ENCODE results near the gene NPAS3. TPM values are rescaled to one million over a fixed set of nuclear protein-coding genes. Genes with fewer than 3 reads are reported as not detected.
A peak's percentile ranks its signal among the peaks of the same experiment; 100 is the strongest.

The NPAS3 gene
- total RNA-seq, 1 donor from 2014 or later: 2.5 TPM

DNA sequence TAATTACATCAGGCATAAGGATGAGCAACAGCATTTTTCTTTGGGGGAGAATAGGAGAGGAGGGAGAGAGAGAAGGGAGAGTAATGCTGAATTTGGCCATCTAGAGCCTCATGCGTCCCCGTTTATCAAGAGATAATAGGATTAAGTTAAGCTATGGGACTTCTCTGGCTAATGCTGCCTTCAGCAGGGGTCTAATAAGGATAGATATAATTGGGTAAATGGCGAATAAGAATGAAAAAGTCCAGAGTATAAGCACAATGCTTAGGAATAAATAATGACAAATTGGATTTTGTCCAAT, 542.2 kb downstream of the NPAS3 start:
- TF ChIP-seq, protein P1, sequence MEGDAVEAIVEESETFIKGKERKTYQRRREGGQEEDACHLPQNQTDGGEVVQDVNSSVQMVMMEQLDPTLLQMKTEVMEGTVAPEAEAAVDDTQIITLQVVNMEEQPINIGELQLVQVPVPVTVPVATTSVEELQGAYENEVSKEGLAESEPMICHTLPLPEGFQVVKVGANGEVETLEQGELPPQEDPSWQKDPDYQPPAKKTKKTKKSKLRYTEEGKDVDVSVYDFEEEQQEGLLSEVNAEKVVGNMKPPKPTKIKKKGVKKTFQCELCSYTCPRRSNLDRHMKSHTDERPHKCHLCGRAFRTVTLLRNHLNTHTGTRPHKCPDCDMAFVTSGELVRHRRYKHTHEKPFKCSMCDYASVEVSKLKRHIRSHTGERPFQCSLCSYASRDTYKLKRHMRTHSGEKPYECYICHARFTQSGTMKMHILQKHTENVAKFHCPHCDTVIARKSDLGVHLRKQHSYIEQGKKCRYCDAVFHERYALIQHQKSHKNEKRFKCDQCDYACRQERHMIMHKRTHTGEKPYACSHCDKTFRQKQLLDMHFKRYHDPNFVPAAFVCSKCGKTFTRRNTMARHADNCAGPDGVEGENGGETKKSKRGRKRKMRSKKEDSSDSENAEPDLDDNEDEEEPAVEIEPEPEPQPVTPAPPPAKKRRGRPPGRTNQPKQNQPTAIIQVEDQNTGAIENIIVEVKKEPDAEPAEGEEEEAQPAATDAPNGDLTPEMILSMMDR (IDR thresholded peaks at IDR 0.05; ENCODE audit: borderline replicate concordance): no peak
- no peaks in the 10 kb centered on the region for H3K36me3 ChIP-seq
- no peak overlapping the region for H3K4me3 ChIP-seq
- H3K27ac ChIP-seq (replicated peaks): no peak overlapping the region
- no peaks in the 10 kb centered on the region for H3K9me3 ChIP-seq (replicated peaks)
- intact Hi-C loops (cut with micrococcal nuclease): no loop called here
- no peak for DNase-seq
- H3K27me3 ChIP-seq (ENCODE audit: low read depth): peaks cover 6% of the 10 kb centered on the region
- H3K4me1 ChIP-seq: peaks cover 5% of the 10 kb centered on the region

DNA sequence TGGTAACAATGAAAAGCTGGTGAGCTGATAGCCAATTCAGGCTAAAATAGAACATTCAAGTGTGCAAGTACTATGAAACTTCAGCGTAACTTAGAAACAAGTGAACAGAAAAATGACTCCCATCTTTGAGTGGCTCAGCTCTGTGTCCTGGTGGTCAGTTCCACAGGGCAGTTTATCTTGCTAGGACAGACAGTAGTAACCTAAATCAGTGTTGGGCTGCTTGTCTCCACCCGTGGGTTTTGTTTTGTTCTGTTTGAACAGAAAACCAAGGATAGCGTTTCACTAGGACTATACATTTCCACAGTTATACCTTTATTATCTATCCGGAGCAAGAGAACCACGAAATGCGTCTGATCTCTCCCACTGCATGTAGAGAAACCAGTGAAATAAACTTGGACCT, 544.4 kb downstream of the NPAS3 start:
- Histone ChIP-seq H3K4me3 (no peak overlapping the region), H3K36me3 (no peaks in the 10 kb centered on the region), H3K27me3 (ENCODE audit: low read depth) (peaks cover 6% of the 10 kb centered on the region), H3K9me3 (replicated peaks) (no peaks in the 10 kb centered on the region), H3K4me1 (peaks cover 5% of the 10 kb centered on the region), H3K27ac (replicated peaks) (no peak overlapping the region)
- TF ChIP-seq, protein P1 (IDR thresholded peaks at IDR 0.05; ENCODE audit: borderline replicate concordance): no peak
- DNase-seq: no peak
- intact Hi-C loops (cut with micrococcal nuclease): no loop called here

DNA sequence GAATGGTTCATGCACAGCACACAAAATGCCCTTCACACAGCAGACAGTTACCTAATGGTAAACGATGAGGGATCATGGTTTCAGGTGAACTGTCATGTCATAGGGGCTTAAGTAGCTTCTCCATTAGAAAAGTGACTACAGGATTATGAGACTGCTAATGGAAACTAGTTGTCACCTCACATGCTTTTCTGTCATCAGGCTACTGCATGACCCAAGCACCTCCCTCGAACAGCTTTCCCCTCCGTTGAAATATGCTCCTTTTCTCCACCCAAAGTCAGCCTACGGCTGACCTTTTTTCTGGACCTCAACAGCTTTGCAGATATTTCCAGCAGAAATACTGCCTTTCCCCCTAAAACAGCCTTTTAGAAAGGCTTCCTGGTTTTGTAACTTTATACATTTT, 544.9 kb downstream of the NPAS3 start:
- TF ChIP-seq, protein P1 (IDR thresholded peaks at IDR 0.05; ENCODE audit: borderline replicate concordance): no peak
- no peak for DNase-seq
- Histone ChIP-seq H3K27ac (replicated peaks) (no peak overlapping the region), H3K4me3 (no peak overlapping the region), H3K9me3 (replicated peaks) (no peaks in the 10 kb centered on the region), H3K27me3 (ENCODE audit: low read depth) (peaks cover 6% of the 10 kb centered on the region), H3K36me3 (no peaks in the 10 kb centered on the region), H3K4me1 (peaks cover 5% of the 10 kb centered on the region)
- intact Hi-C loops (cut with micrococcal nuclease): no loop called here

DNA sequence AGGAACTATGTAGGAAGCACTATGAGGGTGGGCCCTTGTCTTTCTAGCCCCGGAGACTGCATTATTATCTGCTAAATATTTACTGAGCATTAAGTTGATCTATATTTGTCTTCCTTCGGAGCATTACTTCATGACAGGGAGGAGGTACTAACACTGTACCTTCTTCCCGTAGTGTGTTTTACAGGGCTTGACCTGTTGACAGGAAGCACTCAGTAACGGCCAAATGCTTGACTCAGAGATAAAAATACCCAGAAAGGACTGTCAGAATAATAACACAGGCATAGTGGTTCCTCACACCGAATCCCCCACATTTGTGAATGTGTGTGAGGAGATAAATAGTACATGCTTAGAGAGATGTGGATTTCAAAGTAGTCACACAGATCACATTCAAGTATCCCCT, 545.6 kb downstream of the NPAS3 start:
- Histone ChIP-seq H3K27ac (replicated peaks) (no peak overlapping the region), H3K4me3 (peak overlapping the region; percentile 6), H3K4me1 (peaks cover 5% of the 10 kb centered on the region), H3K9me3 (replicated peaks) (no peaks in the 10 kb centered on the region), H3K36me3 (no peaks in the 10 kb centered on the region), H3K27me3 (ENCODE audit: low read depth) (peaks cover 6% of the 10 kb centered on the region)
- no peak for DNase-seq
- intact Hi-C loops (cut with micrococcal nuclease): no loop called here
- TF ChIP-seq, protein P1 (IDR thresholded peaks at IDR 0.05; ENCODE audit: borderline replicate concordance): no peak

DNA sequence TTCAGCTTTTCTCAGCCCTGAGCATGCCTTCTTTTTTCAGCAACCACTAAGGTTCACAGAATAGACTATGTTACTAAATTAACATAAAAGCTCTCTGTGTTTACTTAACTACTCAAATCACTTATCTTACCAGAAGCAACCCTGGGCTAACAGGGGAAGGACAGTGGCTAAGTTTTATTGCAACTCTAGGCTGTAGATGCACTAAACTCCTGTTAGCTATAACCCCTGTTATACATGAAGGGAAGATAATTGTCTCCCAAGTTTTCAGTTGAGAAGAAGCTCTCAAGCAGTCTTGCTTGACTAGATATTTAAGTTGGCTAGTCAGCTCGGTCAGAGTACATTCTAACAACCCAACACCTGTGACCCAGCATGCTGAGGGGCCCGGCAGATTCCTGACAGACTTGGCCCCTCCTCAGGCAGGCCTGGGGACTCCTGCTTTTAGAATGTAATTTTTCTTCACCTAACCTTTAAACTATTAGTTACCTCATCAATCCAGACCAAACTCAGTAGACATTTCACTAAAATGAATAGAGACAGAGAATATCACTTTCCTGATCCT, 547.7 kb downstream of the NPAS3 start:
- TF ChIP-seq, protein P1 (IDR thresholded peaks at IDR 0.05; ENCODE audit: borderline replicate concordance): no peak
- H3K27me3 ChIP-seq (ENCODE audit: low read depth): peaks cover 6% of the 10 kb centered on the region
- no peak overlapping the region for H3K27ac ChIP-seq (replicated peaks)
- intact Hi-C loops (cut with micrococcal nuclease): no loop called here
- no peak overlapping the region for H3K4me3 ChIP-seq
- peaks cover 5% of the 10 kb centered on the region for H3K4me1 ChIP-seq
- H3K9me3 ChIP-seq (replicated peaks): no peaks in the 10 kb centered on the region
- no peak for DNase-seq
- H3K36me3 ChIP-seq: no peaks in the 10 kb centered on the region

DNA sequence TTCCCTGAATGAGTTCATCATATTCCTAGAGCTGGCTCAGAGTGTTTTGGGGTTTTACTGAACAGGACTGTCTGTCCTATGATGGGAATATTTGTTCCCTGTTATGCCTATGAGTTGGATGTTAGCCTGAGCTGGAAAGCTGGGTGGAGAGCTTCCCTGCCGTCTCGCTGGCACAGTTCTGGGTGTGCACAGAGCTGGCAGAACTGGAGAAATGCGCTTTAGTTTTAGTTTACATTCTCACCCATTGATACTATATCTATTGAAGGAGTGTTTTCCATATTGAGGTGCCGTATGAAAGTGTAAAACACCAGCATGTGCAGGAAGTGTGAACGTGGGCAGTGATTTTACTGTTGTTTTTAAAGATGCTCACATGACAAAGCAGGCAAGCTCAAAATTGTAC, 549.9 kb downstream of the NPAS3 start:
- intact Hi-C loops (cut with micrococcal nuclease): no loop called here
- no peaks in the 10 kb centered on the region for H3K27me3 ChIP-seq (ENCODE audit: low read depth)
- H3K9me3 ChIP-seq (replicated peaks): no peaks in the 10 kb centered on the region
- TF ChIP-seq, protein P1 (IDR thresholded peaks at IDR 0.05; ENCODE audit: borderline replicate concordance): no peak
- no peak overlapping the region for H3K4me3 ChIP-seq
- no peak for DNase-seq
- no peaks in the 10 kb centered on the region for H3K36me3 ChIP-seq
- no peak overlapping the region for H3K27ac ChIP-seq (replicated peaks)
- peaks cover 5% of the 10 kb centered on the region for H3K4me1 ChIP-seq
